Daoy (cell line): ENCODE results near the gene KPNA4. TPM values are rescaled to one million over a fixed set of nuclear protein-coding genes. Genes with fewer than 3 reads are reported as not detected.
"Not testable (repeated sequence)": the region's sequence is repeated elsewhere in the genome, so short reads cannot be mapped to it uniquely, and the experiment has no call there.

Source experiments
- DNase-seq: peaks from one replicate; pipeline ENCODE4 v3.0.0-alpha.2; 2015; ENCODE audit warnings: low read depth
- total RNA-seq: library from RNA; depleted of rRNA; stranded (reverse); fragments of >200 nt; shearing (Covaris generic); gene quantifications from 2 replicates; pipeline ENCODE4 v1.2.3, GENCODE V29; 2014; rRNA removed

The KPNA4 gene
- total RNA-seq: 31.2 and 33.3 TPM in 2 replicates

GRCh38 chr3:160565442-160566403, at the start of gene KPNA4:
TSS of gene KPNA4 (minus strand) at chr3:160565571. CDS start at chr3:160565282, 289 bp downstream.
- DNase-seq: peak; percentile 99

- no peak for DNase-seq
Measured at GRCh38 chr3:160613661-160614060, 48.3 kb upstream of the KPNA4 start.

- no peak for DNase-seq
Measured at GRCh38 chr3:160612386-160613075, 47.2 kb upstream of the KPNA4 start.

- no peak for DNase-seq
Measured at GRCh38 chr3:160611141-160611540, 45.8 kb upstream of the KPNA4 start.

- no peak for DNase-seq
Measured at GRCh38 chr3:160608870-160609269, 43.5 kb upstream of the KPNA4 start.

- no peak for DNase-seq
Measured at GRCh38 chr3:160607826-160608225, 42.5 kb upstream of the KPNA4 start.

GRCh38 chr3:160605315-160605714, 39.9 kb upstream of the KPNA4 start:
- no peak for DNase-seq

- DNase-seq: not testable (repeated sequence)
Measured at GRCh38 chr3:160603845-160604244, 38.5 kb upstream of the KPNA4 start.

- no peak for DNase-seq
Measured at GRCh38 chr3:160602259-160602658, 36.9 kb upstream of the KPNA4 start.

- no peak for DNase-seq
Measured at GRCh38 chr3:160601288-160601687, 35.9 kb upstream of the KPNA4 start.

GRCh38 chr3:160598865-160599264, 33.5 kb upstream of the KPNA4 start:
- DNase-seq: no peak

- DNase-seq: no peak
Measured at GRCh38 chr3:160588023-160588422, 22.7 kb upstream of the KPNA4 start.

GRCh38 chr3:160587105-160587504, 21.7 kb upstream of the KPNA4 start:
- no peak for DNase-seq

GRCh38 chr3:160586679-160587078, 21.3 kb upstream of the KPNA4 start:
- no peak for DNase-seq

- no peak for DNase-seq
Measured at GRCh38 chr3:160583451-160583850, 18.1 kb upstream of the KPNA4 start.

GRCh38 chr3:160580938-160581337, 15.6 kb upstream of the KPNA4 start:
- DNase-seq: no peak

GRCh38 chr3:160577556-160578195, 12.3 kb upstream of the KPNA4 start:
- peak; percentile 67 for DNase-seq

GRCh38 chr3:160577093-160577492, 11.7 kb upstream of the KPNA4 start:
- no peak for DNase-seq

- no peak for DNase-seq
Measured at GRCh38 chr3:160576621-160577020, 11.2 kb upstream of the KPNA4 start.

GRCh38 chr3:160575589-160575988, 10.2 kb upstream of the KPNA4 start:
- DNase-seq: no peak

GRCh38 chr3:160574636-160575035, 9.3 kb upstream of the KPNA4 start:
- DNase-seq: no peak

- DNase-seq: not testable (repeated sequence)
Measured at GRCh38 chr3:160573955-160574525, 8.7 kb upstream of the KPNA4 start.
